Activated naive CD4-positive, alpha-beta T cell treated with anti-CD3 and anti-CD28 coated beads, Interleukin-2, amount 50 U/mL, for 24 hours (primary cell): ENCODE results near the gene OR51I2.

Experiments
- H3K27ac Mint-ChIP-seq: one replicate; pipeline ENCODE4 v1.8.0; 2021; ENCODE audit warnings: mild to moderate bottlenecking, mixed read lengths
- H3K27me3 Mint-ChIP-seq: one replicate; pipeline ENCODE4 v1.8.0; 2021; ENCODE audit warnings: mixed read lengths
- H3K36me3 Mint-ChIP-seq: one replicate; pipeline ENCODE4 v1.8.0; 2021; ENCODE audit warnings: mixed read lengths
- H3K4me1 Mint-ChIP-seq: one replicate; pipeline ENCODE4 v1.8.0; 2021; ENCODE audit warnings: mixed read lengths
- H3K4me3 Mint-ChIP-seq: one replicate; pipeline ENCODE4 v1.8.0; 2021; ENCODE audit warnings: mild to moderate bottlenecking, mixed read lengths
- H3K9me3 Mint-ChIP-seq: one replicate; pipeline ENCODE4 v1.8.0; 2021; ENCODE audit warnings: mixed read lengths

OR51I2 gene, protein sequence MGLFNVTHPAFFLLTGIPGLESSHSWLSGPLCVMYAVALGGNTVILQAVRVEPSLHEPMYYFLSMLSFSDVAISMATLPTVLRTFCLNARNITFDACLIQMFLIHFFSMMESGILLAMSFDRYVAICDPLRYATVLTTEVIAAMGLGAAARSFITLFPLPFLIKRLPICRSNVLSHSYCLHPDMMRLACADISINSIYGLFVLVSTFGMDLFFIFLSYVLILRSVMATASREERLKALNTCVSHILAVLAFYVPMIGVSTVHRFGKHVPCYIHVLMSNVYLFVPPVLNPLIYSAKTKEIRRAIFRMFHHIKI

DNA sequence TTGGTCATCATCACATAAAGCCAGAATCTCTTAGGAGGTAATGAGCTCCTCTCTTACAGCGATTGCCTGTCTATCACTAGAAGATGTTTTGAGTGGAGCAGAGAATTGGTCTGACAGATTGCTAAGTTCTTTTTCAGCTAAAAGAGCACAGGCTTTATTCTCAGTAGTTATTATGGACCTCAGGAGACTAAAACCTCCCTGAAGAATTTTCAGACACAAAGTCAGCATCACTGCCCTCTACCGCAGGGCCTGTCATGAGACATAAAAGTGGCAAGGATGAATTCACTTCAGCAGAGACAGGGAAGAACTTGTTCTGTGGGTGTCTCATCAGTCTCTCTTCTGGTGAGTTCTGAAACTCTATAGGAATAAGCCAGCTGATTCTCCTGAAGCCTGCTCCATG is at the start of gene OR51I2:
TSS of gene OR51I2 (plus strand) at position 301 of the 400 bp plus-strand sequence. CDS start 4,166 bp downstream, outside the sequence.
- no peak within 1 kb of the TSS for H3K4me3 Mint-ChIP-seq
- H3K27ac Mint-ChIP-seq, result no peak within 1 kb of the TSS
- peaks cover 2% of the 10 kb centered on the region for H3K27me3 Mint-ChIP-seq
- no peaks in the 10 kb centered on the region for H3K36me3 Mint-ChIP-seq
- no peaks in the 10 kb centered on the region for H3K9me3 Mint-ChIP-seq
- no peaks in the 10 kb centered on the region for H3K4me1 Mint-ChIP-seq

DNA sequence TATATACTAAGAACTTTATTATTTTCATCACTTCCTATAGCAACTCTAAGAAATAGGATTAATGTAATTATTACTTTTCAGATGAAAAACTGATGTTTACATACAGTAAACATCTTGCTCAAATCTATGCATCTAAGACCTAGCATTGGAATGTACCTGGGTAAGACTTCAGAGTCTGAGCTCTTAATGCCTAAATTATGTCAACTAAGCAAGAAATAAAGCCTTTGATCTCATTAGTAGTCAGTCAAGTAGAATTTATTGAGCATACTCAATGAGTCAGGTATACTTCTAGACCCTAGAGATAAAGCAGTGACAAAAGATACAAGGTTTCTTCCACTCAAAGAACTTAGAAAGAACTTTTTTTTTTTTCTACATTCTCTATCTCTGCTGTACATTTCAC is 44.0 kb upstream of the OR51I2 start:
- Mint-ChIP-seq H3K27ac (no peak overlapping the region), H3K36me3 (no peaks in the 10 kb centered on the region), H3K4me3 (no peak overlapping the region), H3K27me3 (peaks cover 12% of the 10 kb centered on the region), H3K4me1 (no peaks in the 10 kb centered on the region), H3K9me3 (peaks cover 6% of the 10 kb centered on the region)

DNA sequence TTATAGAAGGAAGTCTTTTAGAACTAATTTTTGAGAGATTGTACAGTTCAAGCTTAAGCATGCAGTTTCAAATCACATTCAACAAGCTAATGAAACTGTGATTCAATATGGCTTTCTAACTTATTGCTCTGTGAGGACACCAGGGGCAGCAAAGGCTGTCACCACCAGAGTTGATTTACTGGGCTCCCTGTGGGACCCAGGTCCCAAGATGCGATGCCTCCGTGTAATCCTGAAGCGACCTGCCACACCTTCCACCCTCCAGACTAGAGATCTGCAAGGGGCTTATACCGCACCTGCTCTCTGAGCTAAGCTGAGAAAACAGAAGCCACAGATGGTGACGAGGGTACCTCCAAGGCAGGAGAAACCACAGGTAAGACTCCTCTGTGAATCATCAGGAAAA is 28.1 kb upstream of the OR51I2 start:
- Mint-ChIP-seq H3K36me3 (no peaks in the 10 kb centered on the region), H3K27ac (no peak overlapping the region), H3K4me3 (no peak overlapping the region), H3K9me3 (no peaks in the 10 kb centered on the region), H3K27me3 (peaks cover 10% of the 10 kb centered on the region), H3K4me1 (no peaks in the 10 kb centered on the region)

DNA sequence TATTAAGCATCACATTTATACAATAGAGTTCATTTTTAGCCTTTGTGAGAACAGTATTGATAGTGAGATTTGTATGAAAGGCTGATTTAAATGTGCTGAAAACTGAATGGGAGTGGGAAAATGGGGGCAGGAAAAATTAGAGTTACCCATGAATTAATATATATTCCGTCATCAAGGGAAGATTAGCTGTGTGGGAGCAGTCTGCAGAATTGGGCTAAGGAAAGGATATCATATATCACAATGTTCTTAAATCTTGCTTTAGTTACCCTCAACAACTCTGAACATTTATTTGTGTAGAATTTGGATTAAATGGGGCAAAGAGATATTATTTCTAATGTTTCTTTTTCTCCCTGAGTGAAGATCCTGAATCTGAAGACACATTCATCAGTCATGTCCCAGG is 27.3 kb upstream of the OR51I2 start, which contains the start of gene OR51Q1:
TSS of gene OR51Q1 (plus strand) at position 301 of the 400 bp plus-strand sequence. CDS start at position 391, 90 bp downstream.
- Mint-ChIP-seq H3K27ac (no peak within 1 kb of the TSS), H3K4me3 (no peak within 1 kb of the TSS), H3K27me3 (peaks cover 11% of the 10 kb centered on the region), H3K9me3 (no peaks in the 10 kb centered on the region), H3K4me1 (no peaks in the 10 kb centered on the region), H3K36me3 (no peaks in the 10 kb centered on the region)

DNA sequence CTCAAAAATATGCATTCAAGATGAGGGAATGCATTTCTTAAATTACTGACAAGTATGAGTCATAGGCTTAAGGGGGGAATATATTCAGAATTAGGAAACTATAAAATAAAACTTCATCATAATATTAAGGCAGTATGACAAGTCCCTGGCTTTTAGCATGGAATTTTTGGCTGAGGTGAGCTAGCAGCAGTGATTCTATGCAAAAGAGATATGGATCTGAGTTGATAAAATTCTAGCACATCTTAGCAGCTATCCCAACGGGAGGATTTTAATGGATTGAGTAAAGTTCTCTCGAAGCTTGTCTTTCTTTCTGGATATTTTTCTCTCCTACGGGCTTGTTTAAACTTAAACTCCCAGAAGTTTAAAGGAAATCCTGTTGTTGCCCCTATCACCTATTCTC is 26.0 kb upstream of the OR51I2 start:
- no peak overlapping the region for H3K27ac Mint-ChIP-seq
- H3K4me1 Mint-ChIP-seq, result no peaks in the 10 kb centered on the region
- peaks cover 15% of the 10 kb centered on the region for H3K27me3 Mint-ChIP-seq
- H3K4me3 Mint-ChIP-seq, result no peak overlapping the region
- no peaks in the 10 kb centered on the region for H3K36me3 Mint-ChIP-seq
- no peaks in the 10 kb centered on the region for H3K9me3 Mint-ChIP-seq

DNA sequence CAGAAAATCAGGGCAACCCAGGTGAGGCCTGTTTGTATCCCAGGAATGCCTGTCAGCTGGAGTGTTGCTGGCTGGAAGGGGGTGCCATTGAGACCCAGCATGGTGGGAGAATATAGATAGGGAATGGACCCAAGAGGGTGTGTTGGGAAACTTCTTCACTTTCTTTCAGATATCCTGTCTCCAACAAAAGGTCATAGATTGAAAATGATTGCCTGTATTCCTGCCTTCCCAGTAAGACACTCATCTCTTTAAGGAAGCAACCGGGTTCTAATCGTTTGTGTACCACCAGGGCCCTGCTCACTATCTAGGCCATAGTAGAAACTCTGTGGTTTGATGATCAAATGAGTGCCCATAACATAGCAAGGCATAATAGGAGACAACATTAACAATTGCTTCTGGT is 7.7 kb upstream of the OR51I2 start, which contains the start of gene OR51I1:
TSS of gene OR51I1 (minus strand) at position 101 of the 400 bp plus-strand sequence. CDS start at position 101, 0 bp downstream.
- Mint-ChIP-seq H3K36me3 (no peaks in the 10 kb centered on the region), H3K9me3 (no peaks in the 10 kb centered on the region), H3K4me3 (no peak within 1 kb of the TSS), H3K4me1 (no peaks in the 10 kb centered on the region), H3K27me3 (peaks cover 15% of the 10 kb centered on the region), H3K27ac (no peak within 1 kb of the TSS)

DNA sequence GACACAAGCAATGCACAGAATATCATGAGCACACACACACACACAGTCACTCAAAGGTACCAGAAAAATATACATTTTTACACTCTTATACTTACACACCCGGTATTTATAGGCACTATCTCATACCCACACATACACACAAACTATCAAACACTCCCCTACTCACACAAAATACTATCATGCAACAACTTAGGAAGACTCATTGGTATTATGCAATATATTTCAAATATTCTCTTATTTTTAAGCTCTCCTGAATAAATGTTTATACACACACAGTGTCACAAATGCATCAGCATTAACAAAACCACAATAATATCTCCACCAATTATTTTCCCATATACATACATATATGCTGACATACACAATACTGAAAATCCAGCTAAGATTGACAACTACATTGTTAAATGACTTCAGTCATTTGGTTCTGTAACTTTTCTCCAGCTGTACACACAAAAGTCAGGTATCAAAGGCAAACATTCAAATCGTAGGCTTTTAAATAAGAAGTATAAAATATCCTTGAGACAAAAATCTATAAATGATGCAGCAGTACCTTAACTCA is 5.2 kb upstream of the OR51I2 start:
- no peaks in the 10 kb centered on the region for H3K4me1 Mint-ChIP-seq
- H3K9me3 Mint-ChIP-seq, result no peaks in the 10 kb centered on the region
- H3K36me3 Mint-ChIP-seq, result no peaks in the 10 kb centered on the region
- H3K4me3 Mint-ChIP-seq, result no peak overlapping the region
- H3K27me3 Mint-ChIP-seq, result peaks cover 15% of the 10 kb centered on the region
- no peak overlapping the region for H3K27ac Mint-ChIP-seq

DNA sequence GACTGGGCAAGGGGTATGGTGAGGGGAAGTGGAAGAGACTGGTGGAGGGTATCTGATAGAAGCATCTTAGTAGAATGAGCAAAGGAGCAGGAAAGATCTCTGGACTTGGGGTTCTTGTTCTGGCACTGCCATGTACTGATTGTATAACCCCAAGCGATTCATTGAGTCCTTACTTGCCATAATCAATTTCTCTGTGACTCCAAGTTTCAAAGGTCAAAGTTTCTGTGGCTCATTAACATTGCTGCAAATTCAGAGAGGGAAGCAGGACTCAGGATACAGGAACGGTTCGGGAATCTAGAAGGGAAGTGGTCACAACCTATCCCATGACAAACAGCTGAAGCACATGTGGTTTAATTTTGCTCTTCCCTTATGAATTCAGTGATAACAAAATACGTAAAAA is 309 bp downstream of the OR51I2 start:
- Mint-ChIP-seq H3K27ac (no peak overlapping the region), H3K4me3 (no peak overlapping the region), H3K4me1 (no peaks in the 10 kb centered on the region), H3K9me3 (no peaks in the 10 kb centered on the region), H3K36me3 (no peaks in the 10 kb centered on the region), H3K27me3 (no peaks in the 10 kb centered on the region)

DNA sequence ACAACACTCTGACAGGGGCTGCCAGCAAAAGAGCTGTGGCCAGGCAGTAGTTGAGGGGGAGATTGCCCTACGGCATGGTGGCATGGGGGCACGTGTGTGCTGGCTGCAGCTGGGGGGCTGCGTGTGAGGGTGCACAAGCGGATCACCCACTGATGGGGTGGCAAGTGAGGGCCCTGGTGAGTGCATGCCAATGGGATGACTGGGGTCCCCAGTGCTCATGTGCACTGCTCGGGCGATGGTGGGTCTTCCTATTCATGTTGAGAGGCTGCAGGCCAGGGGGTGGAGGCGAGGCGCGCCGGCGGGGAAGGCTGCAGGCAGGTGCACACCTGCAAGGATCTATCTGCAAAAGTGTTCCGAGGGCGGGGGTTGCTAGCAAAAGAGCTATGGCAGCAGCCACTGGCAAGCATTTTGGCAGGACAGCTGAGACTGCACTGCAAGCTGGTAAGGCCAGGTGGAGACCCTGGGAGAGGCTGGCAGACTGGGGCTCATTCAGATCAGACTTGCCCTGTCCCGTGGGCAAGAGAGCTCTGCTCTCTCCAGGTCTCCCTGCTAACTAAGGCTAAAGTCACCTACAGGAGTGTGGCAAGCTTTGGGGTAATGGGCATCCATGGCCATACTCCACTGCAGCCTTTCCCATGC is 12.0 kb downstream of the OR51I2 start:
- Mint-ChIP-seq H3K4me3 (no peak overlapping the region), H3K4me1 (peaks cover 4% of the 10 kb centered on the region), H3K27ac (no peak overlapping the region), H3K27me3 (peaks cover 3% of the 10 kb centered on the region), H3K9me3 (no peaks in the 10 kb centered on the region), H3K36me3 (no peaks in the 10 kb centered on the region)

DNA sequence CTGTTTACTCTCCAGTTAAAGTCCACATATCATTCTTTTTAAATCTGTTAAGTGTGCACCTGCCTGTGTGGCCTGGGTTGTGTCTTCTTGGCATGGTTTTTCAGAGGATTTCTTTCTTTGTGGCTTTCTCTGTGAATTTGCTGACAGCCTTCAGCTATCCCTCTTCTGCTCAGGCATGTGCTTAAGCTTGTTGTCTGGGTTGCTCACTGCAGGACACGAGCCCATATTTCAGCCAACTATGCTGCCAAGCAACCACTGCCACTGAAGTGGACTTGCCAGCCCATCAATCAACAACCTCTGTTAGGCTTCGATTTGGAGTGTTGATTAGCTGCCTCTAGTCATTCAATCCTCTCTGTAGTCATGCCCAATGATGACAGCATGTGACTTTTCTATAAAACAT is 18.4 kb downstream of the OR51I2 start:
- H3K4me1 Mint-ChIP-seq, result no peaks in the 10 kb centered on the region
- no peak overlapping the region for H3K27ac Mint-ChIP-seq
- H3K4me3 Mint-ChIP-seq, result no peak overlapping the region
- no peaks in the 10 kb centered on the region for H3K9me3 Mint-ChIP-seq
- H3K27me3 Mint-ChIP-seq, result peaks cover 10% of the 10 kb centered on the region
- no peaks in the 10 kb centered on the region for H3K36me3 Mint-ChIP-seq

DNA sequence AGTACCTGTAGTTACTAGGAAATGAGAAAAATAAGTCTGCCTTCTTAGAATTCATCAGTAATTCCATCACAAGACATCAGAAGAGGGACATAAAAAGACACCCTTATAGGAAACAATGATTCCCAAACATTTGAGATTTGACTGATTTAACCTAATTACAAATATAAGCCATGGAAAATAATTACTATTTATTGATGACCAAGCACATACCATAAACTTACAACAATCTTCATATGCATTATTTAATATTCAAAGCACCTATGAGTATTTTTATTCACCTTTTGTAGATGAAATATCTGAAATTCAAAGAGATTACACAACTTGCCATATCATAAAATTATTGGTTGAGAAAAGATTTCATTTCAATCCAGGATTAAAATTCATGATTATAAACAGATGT is 24.8 kb downstream of the OR51I2 start:
- Mint-ChIP-seq H3K27ac (no peak overlapping the region), H3K27me3 (peaks cover 12% of the 10 kb centered on the region), H3K9me3 (no peaks in the 10 kb centered on the region), H3K36me3 (no peaks in the 10 kb centered on the region), H3K4me3 (no peak overlapping the region), H3K4me1 (no peaks in the 10 kb centered on the region)

DNA sequence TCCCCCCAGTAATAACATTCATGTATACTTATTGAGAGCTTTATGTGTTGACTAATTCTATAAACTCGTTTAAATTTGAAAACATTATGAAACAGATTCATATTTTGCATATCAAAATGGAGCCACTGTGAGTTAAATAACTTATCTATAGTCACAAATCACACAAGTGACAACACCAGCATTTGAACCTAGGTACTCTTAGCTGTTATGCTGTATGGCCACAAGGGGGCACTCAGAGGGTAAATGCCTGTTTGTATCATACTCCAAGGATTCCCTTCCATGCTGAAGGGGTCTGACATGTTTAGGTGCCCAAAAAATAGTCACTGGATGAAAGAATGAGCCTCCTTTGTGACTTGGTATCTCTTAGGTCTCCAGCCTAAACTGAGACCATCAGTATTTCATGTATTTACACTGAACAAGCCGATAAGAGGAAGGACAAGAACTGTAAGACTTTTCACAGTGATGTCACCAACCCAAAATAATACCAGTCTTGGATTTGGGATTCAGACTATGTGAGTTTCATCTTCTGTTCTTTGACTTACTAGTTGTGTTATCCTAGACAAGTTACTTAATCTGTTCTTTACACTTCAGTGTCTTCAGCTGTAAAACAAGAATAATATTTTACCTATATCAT is 27.2 kb downstream of the OR51I2 start:
- Mint-ChIP-seq H3K4me3 (no peak overlapping the region), H3K4me1 (no peaks in the 10 kb centered on the region), H3K27ac (no peak overlapping the region), H3K27me3 (peaks cover 7% of the 10 kb centered on the region), H3K9me3 (no peaks in the 10 kb centered on the region), H3K36me3 (no peaks in the 10 kb centered on the region)

DNA sequence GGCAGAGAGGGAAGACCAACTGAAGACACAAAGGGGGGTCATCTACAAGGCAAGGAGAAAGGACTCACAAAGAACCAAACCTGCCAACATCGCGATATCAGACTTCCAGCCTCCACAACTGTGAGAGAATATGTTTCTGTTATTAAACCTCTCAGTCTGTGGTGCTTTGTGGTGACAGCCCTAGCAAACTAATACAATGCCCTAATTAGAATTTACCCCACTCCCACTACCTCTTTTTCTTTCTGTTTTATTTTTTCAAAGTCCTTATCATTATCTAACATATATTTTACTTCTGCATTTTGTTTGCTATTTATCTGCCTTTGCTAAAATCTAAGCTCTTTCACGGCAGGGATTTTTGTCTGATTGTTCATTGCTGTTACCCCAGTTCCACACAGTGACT is 36.9 kb downstream of the OR51I2 start:
- no peak overlapping the region for H3K4me3 Mint-ChIP-seq
- peaks cover 5% of the 10 kb centered on the region for H3K27me3 Mint-ChIP-seq
- H3K9me3 Mint-ChIP-seq, result no peaks in the 10 kb centered on the region
- no peaks in the 10 kb centered on the region for H3K36me3 Mint-ChIP-seq
- H3K4me1 Mint-ChIP-seq, result no peaks in the 10 kb centered on the region
- H3K27ac Mint-ChIP-seq, result no peak overlapping the region

DNA sequence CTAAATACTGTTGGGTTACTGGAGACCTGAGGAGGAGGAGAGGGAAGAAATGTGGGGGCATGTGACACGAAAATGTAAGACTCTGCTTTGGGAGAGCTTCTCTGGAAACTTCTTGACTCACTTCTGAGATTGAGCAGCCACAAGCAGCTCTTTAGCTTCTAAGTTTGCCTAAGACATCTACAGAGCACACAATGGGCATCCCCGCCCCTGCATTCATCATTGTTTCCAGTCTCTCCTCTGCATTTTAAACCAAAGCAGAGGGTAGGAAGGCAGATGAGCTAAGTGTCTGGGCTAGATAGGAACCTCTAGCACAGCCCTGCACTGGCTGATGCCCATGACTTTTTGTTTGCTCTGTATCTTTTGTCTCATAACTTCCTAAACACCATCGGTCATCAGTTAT is 37.3 kb downstream of the OR51I2 start:
- peaks cover 5% of the 10 kb centered on the region for H3K27me3 Mint-ChIP-seq
- H3K4me1 Mint-ChIP-seq, result no peaks in the 10 kb centered on the region
- H3K27ac Mint-ChIP-seq, result no peak overlapping the region
- no peaks in the 10 kb centered on the region for H3K36me3 Mint-ChIP-seq
- H3K4me3 Mint-ChIP-seq, result no peak overlapping the region
- H3K9me3 Mint-ChIP-seq, result no peaks in the 10 kb centered on the region

DNA sequence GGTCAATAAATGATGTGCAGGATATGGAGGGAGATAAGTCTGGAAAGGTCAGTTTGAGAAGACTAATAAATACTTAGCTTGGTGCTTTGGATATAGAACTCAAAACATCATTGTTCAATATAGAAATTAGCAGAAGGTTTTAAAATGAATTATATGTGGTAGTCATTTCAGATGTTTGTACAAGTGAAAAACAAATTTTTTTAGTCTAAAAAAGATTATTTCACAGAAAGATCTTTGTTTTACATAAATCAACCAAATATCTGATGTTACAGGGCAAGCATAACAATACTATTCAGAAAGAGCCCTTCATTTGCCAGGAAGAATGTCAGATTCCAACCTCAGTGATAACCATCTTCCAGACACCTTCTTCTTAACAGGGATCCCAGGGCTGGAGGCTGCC is 39.3 kb downstream of the OR51I2 start, which contains the start of gene OR52D1:
TSS of gene OR52D1 (plus strand) at position 301 of the 400 bp plus-strand sequence. CDS start at position 323, 22 bp downstream.
- no peaks in the 10 kb centered on the region for H3K36me3 Mint-ChIP-seq
- H3K27me3 Mint-ChIP-seq, result peaks cover 5% of the 10 kb centered on the region
- no peak within 1 kb of the TSS for H3K4me3 Mint-ChIP-seq
- H3K27ac Mint-ChIP-seq, result no peak within 1 kb of the TSS
- no peaks in the 10 kb centered on the region for H3K9me3 Mint-ChIP-seq
- no peaks in the 10 kb centered on the region for H3K4me1 Mint-ChIP-seq
